Stimulated activated CD4-positive, alpha-beta T cell treated with anti-CD3 and anti-CD28 coated beads, Interleukin-1b, Interleukin-23, amount 100 ng/mL, for 48 hours (primary cell): Measurements from ENCODE around the gene SMARCB1.
"Not testable (repeated sequence)": the region's sequence is repeated elsewhere in the genome, so short reads cannot be mapped to it uniquely, and the experiment has no call there.

Source experiments
- DNase-seq: peaks from one replicate; pipeline ENCODE4 v3.0.0-alpha.2; 2020

The SMARCB1 gene

DNA sequence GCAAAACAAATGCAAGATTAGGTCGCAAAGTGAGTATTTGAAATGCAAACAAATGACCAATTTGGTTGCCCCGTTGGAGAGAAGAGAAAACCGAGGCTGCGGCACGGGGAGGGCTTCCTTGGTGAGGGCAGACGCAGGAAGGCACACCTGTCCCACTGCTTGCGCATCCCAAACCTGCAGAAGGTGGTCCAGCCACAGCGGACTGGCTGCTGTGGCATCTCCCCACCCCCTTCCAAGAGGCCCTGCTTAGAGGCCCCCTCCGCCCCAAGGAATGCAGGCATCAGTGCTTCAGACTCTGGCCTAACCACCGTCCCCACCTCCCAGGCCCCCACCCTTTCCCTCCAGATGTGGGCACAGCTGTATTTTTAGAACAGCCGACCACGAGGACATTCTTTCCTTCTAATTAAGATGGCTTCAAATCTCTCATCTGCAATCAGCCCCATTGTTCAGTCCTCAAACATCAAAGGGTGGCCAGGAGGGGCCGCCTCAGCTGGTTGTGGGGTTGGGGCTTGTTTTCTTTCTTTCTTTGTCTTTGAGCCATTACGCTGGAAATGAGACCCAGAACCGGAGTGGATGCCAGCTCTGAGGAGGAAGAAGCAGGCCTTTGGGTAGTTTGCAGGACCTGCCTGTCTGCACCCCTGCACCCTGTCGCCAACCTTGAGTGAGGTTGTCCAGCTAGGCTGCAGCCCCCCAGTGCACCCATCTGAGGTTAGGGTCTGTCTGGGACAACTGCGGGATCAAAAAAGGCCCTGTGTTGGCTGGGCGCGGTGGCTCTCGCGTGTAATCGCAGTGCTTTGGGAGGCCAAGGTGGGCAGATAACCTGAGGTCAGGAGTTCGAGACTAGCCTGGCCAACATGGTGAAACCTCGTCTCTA lies 61.5 kb downstream of the SMARCB1 start:
- DNase-seq = no peak

DNA sequence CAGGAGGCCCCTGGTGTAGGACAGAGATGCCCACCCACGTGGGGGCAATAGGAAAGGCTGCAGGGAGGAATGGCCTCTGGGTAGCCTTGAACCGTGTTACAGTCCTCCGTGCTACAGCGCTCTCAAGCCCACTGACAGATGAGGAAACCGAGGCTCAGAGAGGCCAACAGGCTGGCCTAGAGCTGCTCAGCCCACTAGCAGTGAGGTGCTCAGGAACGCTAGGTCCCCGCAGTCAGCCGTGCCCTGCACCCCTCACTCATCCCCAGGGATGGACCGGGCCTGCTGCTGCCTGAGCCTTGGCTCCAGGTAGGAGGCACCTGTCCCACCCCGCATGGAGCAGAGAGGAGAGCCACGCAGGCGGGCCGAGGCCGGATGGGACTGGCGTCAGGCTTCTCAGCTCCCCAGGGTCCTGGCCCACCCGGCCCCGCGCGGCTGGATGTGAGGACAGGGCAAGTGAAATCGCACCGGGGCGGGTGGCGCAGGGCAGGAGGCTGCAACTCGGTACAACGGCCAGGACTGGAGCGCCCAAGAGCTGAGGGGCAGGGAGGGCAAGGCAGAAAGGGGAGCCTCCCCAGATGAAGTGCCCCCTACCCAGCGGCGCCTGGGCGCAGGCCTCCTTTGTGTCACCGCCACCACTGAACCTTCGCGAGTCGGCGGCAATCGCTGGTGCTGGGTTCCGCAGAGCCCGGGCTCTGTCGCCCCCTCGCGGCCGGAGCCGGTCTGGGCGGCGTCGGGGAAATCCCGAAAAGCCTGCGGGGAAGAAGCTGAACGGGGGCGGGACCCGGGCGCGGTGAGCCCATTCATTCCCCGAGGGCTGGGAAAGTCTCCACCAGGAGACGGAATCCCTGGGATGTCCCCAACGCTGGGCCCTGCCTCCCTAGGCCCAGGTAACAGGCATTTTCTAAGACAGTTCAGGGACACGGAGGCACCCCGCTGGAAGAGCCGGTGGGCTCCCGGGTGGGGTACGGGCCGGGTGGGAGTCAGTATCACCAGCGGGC lies 62.5 kb downstream of the SMARCB1 start:
- DNase-seq = peak; percentile 83

DNA sequence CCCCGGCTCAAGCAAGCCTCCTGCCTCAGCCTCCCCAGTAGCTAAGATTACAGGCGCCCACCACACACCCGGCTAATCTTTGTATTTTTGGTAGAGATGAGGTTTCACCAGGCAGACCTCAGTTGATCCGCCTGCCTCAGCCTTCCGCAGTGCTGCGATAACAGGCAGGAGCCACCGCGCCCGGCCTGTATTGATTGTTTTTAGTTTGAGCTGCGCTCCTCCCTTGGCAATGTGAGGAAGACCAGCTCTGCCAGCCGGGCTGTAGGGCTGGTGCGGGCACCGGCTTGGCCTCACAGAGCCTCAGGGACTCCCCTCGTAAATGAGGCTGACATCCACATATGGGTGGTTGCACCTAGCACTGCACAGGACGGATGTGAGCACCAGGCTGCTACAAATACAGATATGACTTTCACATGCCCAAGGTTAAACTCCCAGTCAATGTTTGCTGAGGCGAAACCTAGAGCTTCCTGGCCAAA lies 63.4 kb downstream of the SMARCB1 start:
- DNase-seq = no peak

DNA sequence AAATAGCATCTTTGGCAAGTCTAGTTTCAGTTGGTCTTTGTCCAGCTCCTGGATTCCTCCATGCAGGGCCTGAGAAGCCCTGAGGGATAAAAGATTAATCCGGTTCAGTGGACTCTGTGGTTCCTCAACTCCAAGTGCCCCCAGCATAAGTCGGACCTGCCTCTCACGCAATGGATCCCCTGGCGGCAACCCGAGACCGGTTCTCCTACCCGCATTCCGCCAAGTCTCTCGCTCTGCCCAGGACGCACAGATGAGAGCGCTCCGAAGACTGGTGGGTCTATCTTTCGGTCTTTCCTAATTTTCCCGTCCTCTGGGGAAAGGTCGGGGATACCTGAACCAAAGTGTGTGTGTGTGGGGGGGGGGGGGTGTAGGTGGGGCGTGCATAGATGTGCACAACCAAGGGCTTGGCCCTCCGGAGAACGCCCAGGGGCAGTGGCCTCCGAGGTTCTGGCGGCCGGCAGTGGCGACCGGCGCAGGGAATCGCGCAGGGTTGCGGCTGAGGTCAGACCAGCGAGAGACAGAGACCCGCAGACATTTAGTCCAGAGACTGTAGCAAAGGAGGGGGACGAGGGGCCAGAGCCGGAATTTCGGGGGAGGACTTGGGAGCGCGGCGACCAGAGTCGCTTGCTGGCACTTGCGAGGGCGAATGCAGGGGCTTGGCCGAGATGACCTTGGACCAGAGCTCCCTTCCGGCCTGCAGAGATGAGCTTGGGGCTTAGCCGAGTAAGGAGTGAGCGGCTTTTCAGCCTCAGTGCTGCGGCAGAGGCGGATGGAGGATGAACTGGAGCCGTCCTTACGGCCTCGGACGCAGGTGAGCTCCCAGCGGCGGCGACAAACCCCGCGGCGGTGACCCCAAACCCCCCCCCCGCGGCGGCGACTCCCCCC lies 70.2 kb downstream of the SMARCB1 start:
- no peak for DNase-seq

DNA sequence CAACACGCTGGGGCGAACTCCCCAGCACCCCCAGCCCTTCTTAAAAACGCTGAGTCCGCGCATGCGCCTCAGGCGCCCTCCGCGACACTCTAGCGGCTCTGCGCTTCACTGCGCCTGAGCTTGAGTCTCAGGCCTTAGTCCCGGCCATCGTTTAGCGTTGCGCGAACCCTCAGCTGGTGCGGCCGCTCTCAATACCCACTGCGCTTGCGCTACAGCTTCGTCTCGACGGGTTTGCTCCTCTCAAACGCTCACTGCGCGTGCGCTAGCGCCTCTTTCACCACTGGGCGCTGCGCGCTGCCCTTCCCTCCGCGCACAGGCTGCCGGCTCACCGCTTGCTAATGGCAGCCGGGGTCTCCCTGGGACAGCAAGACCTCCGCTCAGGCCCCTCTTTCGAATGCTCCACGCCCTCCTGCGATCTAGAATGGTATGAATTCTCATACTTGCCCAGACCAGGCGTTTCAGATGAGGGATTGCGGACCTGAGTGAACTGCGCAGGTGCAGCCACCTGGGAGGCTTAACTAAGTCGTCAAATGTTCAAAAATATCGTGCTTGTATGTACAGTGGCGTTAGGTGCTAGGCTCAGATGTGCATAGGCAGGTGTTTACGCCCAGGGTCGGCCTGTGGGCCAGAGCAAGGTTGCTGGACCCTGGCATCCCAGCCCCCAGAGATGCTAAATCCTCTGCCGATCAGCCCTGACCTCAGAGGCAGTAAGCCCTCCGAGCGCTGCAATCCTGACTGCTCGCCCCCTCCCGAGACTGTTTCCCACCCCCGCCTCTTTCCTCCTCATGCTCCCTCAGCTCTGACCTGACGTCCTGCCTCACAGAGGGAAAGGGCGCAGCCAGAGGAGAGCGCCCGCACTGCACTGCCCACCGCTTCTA lies 71.1 kb downstream of the SMARCB1 start, which contains the start of gene SLC2A11:
Gene SLC2A11 (plus strand): TSS at position 270 of the 878 bp plus-strand sequence. CDS start 125 bp downstream, at position 395.
- peak; percentile 96 for DNase-seq

DNA sequence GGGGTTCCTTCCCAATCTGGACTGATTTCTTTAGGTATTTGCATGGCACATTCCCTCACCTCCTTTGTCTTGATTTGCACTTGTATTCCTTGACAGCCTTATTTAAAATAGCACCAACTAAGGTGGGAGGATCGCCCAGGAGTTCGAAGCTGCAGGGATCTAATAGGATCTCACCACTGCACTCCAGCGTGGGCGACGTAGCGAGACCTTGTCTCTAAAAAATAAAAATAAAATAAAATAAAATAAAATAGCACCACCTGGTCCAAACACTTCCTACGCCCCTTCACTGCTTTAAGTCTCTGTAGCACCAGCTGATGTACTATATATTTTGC lies 71.7 kb downstream of the SMARCB1 start:
- no peak for DNase-seq

DNA sequence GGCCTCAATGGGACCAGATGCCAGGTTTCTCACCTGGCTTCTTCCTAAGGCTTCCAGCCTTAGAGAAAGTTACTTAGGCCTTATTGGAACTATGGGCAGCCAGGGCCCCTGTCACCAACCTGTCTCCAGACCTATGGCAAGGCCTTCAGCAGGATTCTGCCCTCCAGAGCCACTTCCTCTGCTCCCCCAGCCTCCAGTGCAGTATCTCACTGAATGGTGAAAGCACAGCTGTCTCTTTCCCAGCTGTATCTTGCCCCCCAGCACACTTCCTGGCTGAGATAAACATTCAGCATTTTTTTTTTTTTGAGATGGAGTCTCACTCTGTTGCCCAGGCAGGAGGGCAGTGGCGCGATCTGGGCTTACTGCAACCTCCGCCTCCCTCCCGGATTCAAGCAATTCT lies 72.4 kb downstream of the SMARCB1 start:
- no peak for DNase-seq

DNA sequence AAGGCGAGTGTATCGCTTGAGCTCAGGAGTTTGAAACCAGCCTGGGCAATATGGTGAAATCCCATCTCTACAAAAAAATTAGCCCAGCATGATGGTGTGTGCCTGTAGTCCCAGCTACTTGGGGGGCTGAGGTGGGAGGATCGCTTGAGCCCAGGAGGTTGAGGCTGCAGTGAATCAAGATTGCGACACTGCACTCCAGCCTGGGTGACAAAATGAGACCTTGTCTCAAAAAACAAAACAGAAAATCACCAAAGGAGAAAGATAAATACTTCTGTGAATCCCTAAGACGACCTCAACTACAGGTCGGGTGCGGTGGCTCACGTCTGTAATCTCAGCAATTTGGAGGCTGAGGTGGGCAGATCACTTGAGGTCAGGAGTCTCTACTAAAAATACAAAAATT lies 73.4 kb downstream of the SMARCB1 start:
- not testable (repeated sequence) for DNase-seq

DNA sequence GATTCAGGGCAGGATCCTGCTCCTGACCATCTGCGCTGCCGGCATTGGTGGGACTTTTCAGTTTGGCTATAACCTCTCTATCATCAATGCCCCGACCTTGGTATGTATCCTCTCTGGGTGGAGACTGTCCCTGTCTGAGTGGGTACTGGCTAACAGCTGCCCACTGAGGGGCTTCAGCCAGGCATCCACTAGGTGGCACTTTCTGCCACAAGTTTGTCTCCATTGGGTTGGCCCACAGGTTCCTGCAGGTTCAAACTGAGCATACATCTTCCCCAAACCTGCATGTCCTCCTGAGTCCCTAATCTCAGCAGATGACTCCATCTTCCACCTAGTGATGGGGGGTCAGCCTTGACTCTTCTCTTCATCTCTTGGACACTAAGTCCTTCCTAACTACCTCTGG lies 75.3 kb downstream of the SMARCB1 start:
- peak; percentile 43 for DNase-seq

DNA sequence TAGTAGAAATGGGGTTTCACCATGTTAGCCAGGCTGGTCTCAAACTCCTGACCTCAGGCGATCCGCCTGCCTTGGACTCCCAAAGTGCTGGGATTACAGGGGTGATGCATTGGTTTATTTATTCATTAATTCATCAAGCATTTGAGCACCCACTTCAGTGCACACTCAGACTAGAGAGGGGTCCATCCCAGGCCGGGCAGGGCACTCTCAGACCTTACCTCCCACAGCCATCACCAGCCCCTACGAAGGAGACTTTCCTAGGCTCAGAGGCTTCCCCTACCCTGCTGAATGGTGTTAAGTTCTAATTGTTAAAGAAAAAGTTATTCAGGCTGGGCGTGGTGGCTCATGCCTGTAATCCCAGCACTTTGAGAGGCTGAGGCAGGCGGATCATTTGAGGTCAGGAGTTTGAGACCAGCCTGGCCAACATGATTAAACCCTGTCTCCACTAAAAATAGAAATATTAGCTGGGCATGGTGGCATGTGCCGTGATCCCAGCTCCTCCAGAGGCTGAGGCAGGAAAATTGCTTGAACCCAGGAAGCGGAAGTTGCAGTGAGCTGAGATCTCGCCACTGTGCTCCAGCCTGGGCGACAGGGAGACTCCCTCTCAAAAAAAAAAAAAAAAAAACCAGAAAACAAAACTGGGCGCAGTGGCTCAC lies 77.9 kb downstream of the SMARCB1 start:
- not testable (repeated sequence) for DNase-seq

DNA sequence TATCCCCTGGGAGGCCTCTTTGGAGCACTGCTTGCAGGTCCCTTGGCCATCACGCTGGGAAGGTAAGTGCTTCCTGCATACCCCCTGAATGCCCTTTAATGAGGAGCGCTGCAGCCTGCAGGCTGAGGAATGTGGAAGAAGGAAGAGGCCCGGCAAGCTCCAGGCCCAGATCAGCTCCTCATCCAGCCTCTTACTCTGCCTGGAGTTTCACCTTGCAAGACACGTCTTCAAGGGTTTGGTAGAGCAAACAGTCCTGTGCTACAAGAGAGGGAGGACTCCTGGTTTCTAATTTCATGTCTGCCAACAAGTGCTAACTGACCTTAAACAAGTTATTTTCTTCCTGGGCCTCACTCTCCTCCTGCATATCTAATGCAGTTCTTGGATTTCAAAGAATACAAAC lies 81.8 kb downstream of the SMARCB1 start:
- DNase-seq = no peak

DNA sequence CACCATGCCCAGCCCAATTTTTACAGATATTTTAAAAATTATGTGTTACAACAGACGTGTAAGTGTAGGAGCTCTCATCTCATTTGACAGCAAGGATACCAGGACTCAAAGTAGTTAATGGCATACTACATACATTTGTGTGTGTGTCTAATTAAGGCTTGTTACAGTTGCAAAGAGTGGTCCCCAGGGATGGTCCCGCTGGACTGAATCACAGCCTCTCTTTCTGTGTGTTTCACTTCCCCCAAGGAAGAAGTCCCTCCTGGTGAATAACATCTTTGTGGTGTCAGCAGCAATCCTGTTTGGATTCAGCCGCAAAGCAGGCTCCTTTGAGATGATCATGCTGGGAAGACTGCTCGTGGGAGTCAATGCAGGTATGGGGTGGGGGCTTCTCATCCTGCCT lies 88.1 kb downstream of the SMARCB1 start:
- no peak for DNase-seq

DNA sequence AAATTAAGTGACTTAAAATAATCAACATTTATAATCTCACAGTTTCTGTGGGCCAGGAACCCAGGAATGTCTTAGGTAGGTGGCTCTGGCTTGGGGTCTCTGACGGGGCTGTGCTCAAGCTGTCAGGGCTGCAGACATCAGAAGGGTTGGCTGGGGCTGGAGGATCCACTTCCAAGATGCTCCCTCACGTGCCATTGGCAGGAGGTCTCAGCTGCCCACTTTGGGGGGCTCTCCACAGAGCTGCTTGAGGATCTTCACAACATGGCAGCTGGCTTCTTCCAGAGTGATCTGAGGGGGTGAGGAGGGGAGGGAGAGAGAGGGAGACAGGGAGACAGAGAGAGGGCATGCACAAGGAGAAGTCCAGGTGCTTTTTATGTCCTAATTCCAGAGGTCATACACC lies 89.0 kb downstream of the SMARCB1 start:
- no peak for DNase-seq

DNA sequence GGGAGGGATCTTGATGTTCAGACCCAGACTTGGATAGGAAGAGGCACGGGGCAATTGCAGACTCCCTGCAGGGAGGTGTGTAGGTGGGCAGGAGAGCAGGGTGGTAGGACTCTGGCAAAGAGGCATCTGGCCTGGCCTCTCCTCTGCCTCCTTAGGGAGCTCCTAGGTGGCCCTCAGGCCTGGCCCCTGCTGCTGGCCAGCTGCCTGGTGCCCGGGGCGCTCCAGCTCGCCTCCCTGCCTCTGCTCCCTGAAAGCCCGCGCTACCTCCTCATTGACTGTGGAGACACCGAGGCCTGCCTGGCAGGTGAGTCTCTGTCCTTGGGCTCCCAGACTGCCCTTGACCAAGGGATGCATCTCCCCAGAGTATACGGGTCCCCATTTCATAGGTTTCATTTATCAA lies 90.8 kb downstream of the SMARCB1 start:
- DNase-seq = no peak

DNA sequence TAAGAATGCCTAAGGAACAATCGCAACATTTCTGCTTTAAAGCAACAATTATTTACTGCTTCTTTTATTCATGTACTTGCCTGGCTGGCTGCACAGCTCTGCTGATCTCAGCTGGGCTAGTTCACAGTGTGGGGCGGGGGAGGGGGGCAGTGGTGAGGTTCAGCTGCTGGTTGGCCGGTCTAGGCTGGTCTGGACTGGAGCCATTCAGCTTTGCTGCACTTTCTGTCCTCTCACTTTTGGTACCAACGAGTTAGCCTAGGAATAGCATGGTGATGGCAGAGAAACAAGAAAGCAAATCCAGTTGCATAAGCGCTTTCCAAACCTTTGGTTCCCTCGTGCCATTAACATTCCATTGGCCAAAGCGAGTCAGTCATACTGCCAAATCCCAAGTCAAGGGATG lies 91.5 kb downstream of the SMARCB1 start:
- DNase-seq = no peak

DNA sequence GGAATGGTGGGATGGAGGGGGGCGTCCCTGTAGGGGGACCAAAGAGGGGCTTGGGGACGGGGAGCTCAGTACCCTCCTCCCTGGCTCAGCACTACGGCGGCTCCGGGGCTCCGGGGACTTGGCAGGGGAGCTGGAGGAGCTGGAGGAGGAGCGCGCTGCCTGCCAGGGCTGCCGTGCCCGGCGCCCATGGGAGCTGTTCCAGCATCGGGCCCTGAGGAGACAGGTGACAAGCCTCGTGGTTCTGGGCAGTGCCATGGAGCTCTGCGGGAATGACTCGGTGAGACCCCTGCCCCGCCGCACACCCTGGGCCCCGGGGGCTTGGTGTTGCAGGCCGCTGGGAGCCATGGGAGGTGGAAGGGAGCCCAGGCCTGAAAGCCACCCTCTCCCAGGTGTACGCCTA lies 95.6 kb downstream of the SMARCB1 start:
- no peak for DNase-seq

DNA sequence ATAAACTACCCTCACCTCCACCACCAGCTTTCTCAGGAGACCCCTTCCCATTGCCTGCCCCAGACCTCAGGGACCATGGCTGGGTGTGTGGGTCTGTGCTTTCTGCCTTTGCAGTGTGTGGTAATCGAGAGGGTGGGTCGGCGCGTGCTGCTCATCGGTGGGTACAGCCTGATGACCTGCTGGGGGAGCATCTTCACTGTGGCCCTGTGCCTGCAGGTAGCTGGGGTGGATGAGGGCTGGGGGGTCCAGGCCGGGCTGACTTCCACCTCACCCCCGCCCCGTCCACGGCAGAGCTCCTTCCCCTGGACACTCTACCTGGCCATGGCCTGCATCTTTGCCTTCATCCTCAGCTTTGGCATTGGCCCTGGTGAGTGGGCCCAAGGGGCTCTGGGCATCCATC lies 96.9 kb downstream of the SMARCB1 start:
- DNase-seq = no peak

DNA sequence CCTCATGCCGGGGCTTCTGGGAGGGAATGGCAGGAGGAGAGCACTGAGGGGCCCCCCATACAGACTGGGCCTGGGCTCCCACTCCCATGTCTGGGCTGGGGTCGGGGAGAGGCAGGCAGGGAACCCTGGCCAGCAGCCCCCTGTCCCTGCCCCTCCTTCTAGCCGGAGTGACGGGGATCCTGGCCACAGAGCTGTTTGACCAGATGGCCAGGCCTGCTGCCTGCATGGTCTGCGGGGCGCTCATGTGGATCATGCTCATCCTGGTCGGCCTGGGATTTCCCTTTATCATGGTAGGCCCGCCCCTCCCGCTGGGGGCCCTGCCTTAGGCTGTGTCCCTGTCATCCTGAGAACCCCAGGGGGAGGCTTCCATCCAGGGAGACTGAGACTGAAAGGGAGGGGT lies 97.4 kb downstream of the SMARCB1 start:
- DNase-seq = no peak
